GM11168 (cell line): ENCODE measurements around the gene LGALS7.
"Not testable (repeated sequence)": the region's sequence is repeated elsewhere in the genome, so short reads cannot be mapped to it uniquely, and the experiment has no call there.

ENCODE experiments used
- in situ Hi-C: fragments of 300-500 bp; cut with MboI; formaldehyde crosslinking; loops from one replicate; pipeline ENCODE4 v1.12.0; 2022; ENCODE audit warnings: low sequenced_read_pairs; ENCODE audit not compliant: unreplicated experiment

LGALS7 gene

GRCh38 chr19:38778733-38779132, 5.4 kb upstream of the LGALS7 start:
- in situ Hi-C loops = no loop called here

GRCh38 chr19:38774181-38774950, 1.0 kb upstream of the LGALS7 start:
- in situ Hi-C loops = no loop called here

DNA sequence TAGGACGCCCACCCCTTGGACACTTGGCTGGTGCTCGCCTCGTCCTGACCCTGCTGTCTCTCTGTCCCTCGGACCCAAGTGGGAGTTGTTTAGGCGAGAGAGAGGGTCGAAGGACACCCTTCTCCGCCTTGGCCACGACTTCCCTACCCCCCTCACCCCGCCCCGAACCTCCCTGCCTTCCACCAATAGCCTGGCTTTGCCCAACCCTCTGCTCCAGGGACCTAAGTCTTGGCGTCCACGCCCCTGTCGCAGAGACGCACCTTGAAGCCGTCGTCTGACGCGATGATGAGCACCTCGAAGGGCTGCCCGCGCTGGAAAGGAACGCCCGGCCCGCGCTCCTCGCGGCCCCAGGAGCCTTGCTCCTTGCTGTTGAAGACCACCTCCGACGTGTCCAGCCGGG, 1.7 kb downstream of the LGALS7 start:
- in situ Hi-C loops = not testable (repeated sequence)

DNA sequence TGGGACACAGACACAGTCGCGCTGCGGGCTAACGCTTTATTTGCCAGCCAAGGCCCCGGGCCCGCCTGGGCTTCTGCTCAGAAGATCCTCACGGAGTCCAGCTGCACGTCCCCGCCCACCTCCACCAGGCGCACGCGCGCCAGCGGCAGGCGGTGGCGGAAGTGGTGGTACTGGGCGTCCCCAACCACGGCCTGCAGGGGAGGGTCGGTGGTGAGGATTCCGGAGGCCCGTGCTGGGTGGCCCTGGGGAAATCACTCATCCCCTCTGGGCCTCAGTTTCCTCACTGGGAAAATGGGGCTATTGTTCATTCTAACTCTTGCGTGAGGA, 2.4 kb downstream of the LGALS7 start:
- in situ Hi-C loops = not testable (repeated sequence)

GRCh38 chr19:38770228-38770948, 2.9 kb downstream of the LGALS7 start:
- in situ Hi-C loops = not testable (repeated sequence)

DNA sequence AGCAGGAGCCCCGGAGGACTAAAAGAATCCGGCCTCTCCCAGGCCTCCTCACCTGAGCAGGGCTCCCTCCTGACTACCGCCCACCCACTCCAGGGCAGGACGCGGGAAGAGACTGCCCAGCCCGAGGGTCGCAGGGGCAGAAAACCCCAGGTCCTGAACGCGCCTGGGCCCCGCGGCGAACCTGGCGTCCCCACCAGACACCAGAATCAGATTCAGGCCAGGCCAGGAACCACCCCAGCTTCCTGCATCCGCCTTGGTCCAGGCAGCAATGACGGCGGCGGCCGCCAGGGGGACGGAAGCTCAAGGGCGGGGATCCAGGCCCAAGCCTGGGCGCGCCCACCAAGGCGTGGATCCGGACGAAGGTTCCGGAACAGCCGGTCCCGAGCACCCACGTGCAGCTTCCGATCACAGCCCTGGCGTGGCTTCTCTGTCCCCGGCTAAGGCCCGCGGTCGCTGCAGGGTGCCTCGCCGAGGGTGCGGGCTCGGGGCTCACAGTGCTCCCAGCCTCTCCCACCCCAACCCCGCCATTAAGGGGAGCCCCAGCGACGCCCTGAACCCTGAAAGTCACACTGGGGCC, 3.6 kb downstream of the LGALS7 start:
- in situ Hi-C loops = no loop called here

DNA sequence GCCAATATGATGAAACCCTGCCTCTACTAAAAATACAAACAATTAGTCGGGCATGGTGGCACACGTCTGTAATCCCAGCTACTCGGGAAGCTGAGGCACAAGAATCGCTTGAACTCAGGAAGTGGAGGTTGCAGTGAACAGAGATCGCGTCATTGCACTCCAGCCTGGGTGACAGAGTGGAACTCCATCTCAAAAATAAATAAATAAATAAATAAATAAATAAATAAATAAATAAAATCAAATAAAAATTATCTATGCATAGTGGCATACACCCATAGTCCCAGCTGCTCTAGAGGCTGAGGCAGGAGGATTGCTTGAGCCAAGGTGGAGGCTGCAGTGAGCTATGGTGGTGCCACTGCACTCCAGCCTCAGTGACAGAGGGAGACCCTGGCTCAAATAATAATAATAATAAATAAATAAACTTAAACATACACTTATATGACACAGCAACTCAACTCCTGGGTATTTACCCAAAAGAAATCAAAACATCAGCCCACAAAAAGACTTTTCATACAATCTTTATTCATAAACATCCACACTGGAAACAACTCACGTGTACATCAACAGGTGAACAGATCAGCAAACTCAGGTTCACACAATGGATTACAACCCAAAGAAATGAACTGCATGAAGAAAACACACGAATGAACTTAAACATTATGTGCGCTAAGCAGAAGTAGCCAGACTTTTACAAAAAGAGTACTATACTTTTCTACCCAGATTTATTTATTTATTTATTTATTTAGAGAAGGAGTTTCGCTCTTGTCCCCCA, 6.9 kb downstream of the LGALS7 start:
- in situ Hi-C loops = no loop called here

GRCh38 chr19:38765214-38765613, 8.1 kb downstream of the LGALS7 start:
- in situ Hi-C loops = no loop called here

DNA sequence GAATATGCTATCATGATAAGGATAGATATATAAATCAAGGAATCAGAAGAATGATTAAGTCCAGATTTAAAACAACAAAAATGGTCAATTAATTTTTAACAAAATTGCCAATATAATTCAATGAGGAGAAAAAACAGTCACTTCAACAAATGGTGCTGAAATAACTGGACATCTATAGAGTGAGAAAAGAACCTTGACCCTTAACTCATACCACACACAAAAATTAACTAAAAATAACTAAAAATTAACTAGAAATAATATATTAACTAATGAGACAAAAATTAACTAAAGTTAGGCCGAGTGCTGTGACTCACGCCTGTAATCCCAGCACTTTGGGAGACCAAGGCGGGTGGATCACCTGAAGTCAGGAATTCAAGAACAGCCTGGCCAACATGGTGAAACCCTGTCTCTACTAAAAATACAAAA, 9.5 kb downstream of the LGALS7 start:
- in situ Hi-C loops = no loop called here

GRCh38 chr19:38761884-38762389, 11.4 kb downstream of the LGALS7 start:
- in situ Hi-C loops = not testable (repeated sequence)

GRCh38 chr19:38760805-38761517, 12.4 kb downstream of the LGALS7 start:
- in situ Hi-C loops = not testable (repeated sequence)

- in situ Hi-C loops = no loop called here
These were observed 13.7 kb downstream of the LGALS7 start for GRCh38 chr19:38759590-38760003.

- in situ Hi-C loops = not testable (repeated sequence)
These were observed 19.1 kb downstream of the LGALS7 start for GRCh38 chr19:38754196-38754595.

GRCh38 chr19:38753783-38754182, 19.5 kb downstream of the LGALS7 start:
- in situ Hi-C loops = not testable (repeated sequence)

DNA sequence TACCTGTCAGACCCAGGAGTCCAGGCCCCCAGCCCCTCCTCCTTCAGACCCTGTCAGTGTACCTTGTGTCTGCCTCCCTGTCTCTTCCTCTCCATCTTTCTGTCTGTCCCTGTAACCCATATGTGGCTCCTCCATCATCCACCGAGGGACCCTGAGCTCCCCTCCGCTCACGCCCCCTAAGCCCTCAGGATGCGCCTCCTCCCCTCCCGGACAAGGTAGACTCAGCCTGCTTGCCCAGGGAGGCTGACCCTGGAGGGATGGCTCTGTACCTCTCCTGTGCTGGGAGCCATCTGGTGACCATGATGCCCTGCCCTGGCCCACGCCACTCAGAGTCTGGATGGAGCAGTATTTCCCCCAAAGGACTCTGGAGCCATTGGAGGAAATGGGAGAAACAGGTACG, 28.0 kb downstream of the LGALS7 start:
- in situ Hi-C loops = no loop called here

DNA sequence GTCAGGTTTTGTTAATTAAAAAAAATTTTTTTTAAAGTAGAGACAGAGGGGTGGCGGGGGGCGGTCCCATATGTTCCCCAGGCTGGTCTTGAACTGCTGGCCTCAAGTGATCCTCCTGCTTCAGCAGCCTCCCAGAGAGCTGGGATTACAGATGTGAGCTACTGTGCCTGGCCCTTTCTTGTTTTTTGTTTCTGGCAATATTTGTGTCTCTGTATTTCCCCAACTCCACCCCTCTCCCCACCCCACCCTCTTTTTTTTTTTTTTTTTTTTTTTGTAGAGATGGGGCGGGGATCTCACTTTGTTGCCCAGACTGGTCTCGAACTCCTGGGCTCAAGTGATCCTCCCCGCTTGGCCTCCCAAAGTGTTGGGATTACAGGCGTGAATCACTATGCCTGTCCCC, 28.4 kb downstream of the LGALS7 start:
- in situ Hi-C loops = no loop called here

DNA sequence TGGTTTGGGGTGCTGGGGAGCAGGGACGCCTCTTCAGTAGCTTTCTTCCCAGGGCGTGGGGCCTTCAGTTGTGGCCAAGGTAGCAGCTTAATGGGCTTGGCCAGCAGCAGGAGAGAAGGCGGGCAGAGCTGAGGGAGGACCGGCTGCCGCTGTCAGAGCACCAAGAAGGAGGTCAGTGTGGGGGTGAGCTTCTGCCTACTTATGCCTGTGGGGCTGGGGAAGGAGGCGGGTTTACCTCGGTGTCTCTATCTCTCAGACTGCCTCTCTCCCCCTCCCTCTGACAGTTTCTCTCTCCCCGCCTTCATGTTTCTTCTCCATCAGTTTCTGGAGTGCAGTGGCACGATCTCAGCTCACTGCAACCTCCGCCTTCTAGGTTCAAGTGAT, 29.0 kb downstream of the LGALS7 start, which contains the start of gene CAPN12:
TSS of gene CAPN12 (minus strand) at position 177 of the 384 bp plus-strand sequence. CDS start 309 bp downstream, outside the sequence.
- in situ Hi-C loops = no loop called here

DNA sequence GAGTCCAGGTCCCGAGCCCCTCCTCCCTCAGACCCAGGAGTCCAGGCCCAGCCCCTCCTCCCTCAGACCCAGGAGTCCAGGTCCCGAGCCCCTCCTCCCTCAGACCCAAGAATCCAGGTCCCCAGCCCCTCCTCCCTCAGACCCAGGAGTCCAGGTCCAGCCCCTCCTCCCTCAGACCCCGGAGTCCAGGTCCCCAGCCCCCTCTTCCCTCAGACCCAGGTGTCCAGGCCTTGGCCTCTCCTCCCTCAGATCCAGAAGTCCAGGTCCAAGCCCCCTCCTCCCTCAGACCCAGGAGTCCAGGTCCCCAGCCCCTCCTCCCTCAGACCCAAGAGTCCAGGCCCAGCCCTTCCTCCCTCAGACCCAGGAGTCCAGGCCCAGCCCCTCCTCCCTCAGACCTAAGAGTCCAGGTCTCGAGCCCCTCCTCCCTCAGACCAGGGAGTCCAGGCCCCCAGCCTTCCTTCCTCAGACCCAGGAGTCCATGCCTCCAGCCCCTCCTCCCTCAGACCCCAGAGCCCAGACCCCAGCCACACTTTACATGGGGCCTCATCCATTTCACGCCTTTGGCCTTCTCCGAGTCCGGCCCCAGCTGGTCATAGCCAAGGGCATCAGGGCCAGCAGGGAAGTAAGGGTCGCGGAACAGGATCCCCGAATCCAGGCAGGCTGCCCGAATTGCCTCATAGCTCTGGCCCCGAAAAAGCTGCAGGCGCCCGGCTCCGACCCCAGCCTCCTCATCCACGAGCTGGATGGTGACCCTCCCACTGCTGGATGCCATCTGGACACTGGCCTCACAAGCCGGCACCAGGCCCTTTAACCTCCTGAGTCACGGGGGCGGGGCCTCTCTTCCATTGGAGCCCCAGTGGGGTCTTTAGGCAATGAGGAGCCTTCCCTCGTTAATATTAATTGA, 29.7 kb downstream of the LGALS7 start:
- in situ Hi-C loops = no loop called here

DNA sequence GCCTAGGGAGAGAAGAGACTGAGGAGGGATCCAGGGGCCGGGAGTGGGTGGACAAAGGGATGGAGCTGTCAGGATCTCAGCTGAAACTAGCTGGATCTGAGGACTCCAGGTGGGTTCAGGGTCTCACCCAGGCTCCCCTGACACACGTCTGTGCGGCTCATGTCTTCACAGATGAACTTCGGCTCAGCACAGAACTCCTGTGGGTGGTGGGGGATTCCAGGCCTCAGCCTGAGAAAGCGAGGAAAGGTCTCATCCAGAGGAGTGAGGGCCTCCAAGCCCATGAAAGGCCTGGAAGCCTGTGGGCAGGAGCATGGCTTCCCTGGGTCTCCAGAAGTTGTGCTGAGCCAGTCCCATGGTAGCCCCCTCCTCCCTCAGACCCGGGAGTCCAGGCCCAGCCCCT, 30.4 kb downstream of the LGALS7 start:
- in situ Hi-C loops = no loop called here
